Kidney tubule cell (primary cell): Measurements from ENCODE around the gene FOXC1.

Experiments
- DNase-seq: peaks from one replicate; pipeline ENCODE4 v3.0.0-alpha.2; 2018; ENCODE audit warnings: low spot score

FOXC1 gene

GRCh38 chr6:1600063-1600763 lies 9.5 kb upstream of the FOXC1 start:
- no peak for DNase-seq

GRCh38 chr6:1600764-1601157 lies 9.0 kb upstream of the FOXC1 start:
- no peak for DNase-seq

- DNase-seq = no peak
These were observed 8.3 kb upstream of the FOXC1 start for GRCh38 chr6:1601158-1602048.

GRCh38 chr6:1602049-1602713 lies 7.5 kb upstream of the FOXC1 start:
- DNase-seq = no peak

DNA sequence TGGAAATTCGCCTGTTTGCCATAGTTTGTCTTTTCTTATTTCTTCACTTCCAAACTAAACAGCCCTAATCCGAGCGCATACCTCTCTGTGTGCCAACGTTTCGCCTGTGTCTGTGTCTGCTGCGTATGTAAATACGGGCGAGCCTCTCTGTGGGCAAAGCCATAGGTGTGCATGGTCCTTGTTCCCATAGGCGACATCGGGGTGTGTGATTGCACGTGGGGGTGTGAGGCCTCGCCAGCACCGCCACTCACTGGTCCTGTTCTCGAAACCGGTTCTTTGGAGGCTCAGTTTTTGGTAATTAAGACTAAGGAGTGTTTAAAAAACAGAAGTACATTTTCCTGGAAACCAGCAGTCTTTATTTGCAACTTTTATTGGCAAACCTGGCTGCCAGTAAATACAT lies 6.0 kb upstream of the FOXC1 start:
- no peak for DNase-seq

- DNase-seq = peak; percentile 69
These were observed 5.3 kb upstream of the FOXC1 start for GRCh38 chr6:1604158-1605003.

DNA sequence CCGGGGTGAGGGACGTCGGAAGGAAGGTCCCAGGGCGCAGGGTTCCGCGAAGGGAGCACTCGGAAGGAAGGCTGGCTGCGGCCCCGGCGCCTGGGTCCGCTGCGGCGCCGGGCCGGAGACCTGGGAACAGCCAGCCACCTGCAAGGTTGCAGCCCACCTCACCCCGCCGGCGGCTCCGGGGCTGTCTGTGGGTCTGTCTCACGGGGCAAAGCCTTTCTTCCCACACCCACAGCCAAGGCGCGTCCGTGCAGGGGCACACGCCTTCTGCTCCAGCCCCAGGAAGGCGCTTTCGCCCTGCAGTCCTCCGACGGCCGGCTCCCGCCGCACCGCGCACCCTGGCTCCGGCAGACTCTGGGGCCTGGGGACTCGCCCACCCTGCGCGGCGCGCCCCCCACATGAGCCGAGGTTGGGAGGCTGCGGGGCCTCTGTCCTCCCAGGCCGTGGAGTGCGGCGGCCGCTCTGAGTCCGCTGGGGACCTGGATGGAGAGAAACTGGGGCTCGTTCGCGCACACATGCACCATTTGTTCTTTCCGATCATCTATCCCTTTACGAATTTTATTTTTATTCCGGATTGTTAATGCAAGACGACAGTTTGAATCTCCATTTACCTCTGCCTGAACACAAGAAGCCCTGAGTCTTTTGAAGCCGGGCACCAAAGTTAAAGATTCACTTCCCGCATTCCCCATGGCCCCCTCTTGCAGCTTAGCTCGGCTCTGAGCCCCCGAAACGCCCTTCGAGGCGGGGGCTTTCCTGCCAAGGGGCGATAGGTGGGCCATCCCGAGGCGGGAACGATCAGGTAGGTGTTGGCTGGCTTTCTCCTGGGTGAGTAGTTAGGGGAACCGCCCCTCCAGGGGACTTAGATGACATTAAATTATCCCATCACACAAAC lies 4.5 kb upstream of the FOXC1 start:
- DNase-seq = no peak

- DNase-seq = peak; percentile 25
These were observed 3.6 kb upstream of the FOXC1 start for GRCh38 chr6:1605893-1606779.

GRCh38 chr6:1606780-1607515 lies 2.8 kb upstream of the FOXC1 start:
- DNase-seq = peak; percentile 44

GRCh38 chr6:1607516-1608221 lies 2.0 kb upstream of the FOXC1 start:
- DNase-seq = peak; percentile 54

- DNase-seq = peak; percentile 33
These were observed 1.3 kb upstream of the FOXC1 start for GRCh38 chr6:1608222-1609040.

- DNase-seq = peak; percentile 65
These were observed 571 bp upstream of the FOXC1 start for GRCh38 chr6:1609041-1609647.

GRCh38 chr6:1610497-1611321 lies 994 bp downstream of the FOXC1 start:
- DNase-seq = peak; percentile 51

DNA sequence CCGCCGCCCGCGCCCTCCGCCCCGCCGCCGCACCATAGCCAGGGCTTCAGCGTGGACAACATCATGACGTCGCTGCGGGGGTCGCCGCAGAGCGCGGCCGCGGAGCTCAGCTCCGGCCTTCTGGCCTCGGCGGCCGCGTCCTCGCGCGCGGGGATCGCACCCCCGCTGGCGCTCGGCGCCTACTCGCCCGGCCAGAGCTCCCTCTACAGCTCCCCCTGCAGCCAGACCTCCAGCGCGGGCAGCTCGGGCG lies 1.5 kb downstream of the FOXC1 start:
- peak; percentile 57 for DNase-seq

GRCh38 chr6:1611572-1612298 lies 2.0 kb downstream of the FOXC1 start:
- peak; percentile 40 for DNase-seq
